Activated CD4-positive, alpha-beta T cell treated with anti-CD3 and anti-CD28 coated beads, Interleukin-2, Interleukin-4, amounts not matched to agents 100 ng/mL and 50 ng/mL, durations not matched to agents 16 hours and 8 hours (primary cell): ENCODE results near the gene ETV7.
"Not testable (repeated sequence)": the region's sequence is repeated elsewhere in the genome, so short reads cannot be mapped to it uniquely, and the experiment has no call there.

Source experiments
- DNase-seq: peaks from one replicate; pipeline ENCODE4 v3.0.0-alpha.2; 2020; ENCODE audit warnings: low spot score

ETV7 gene

DNA sequence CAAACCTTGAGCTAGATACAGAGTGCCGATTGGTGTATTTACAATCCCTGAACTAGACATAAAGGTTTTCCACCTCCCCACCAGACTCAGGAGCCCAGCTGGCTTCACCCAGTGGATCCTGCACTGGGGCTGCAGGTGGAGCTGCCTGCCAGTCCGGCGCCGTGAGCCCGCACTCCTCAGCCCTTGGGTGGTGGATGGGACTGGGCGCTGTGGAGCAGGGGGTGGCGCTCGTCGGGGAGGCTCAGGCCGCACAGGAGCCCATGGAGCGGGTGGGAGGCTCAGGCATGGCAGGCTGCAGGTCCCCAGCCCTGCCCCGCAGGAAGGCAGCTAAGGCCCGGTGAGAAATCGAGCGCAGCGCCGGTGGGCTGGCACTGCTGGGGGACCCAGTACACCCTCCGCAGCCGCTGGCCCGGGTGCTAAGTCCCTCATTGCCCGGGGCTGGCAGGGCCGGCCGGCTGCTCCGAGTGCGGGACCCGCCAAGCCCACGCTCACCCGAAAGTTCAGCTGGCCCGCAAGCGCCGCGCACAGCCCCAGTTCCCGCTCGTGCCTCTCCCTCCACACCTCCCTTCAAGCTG is 23.3 kb downstream of the ETV7 start:
- not testable (repeated sequence) for DNase-seq

DNA sequence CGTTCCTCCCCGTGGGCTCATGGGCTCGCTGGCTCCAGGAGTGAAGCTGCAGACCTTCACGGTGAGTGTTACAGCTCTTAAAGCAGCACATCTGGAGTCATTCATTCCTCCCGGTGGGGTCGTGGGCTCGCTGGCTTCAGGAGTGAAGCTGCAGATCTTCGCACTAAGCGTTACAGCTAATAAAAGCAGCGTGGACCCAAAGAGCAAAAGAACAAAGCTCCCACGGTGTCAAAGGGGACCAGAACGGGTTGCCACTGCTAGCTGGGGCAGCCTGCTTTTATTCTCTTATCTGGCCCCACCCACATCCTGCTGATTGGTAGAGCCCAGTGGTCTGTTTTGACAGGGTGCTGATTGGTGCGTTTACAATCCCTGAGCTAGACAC is 24.1 kb downstream of the ETV7 start:
- DNase-seq: not testable (repeated sequence)

DNA sequence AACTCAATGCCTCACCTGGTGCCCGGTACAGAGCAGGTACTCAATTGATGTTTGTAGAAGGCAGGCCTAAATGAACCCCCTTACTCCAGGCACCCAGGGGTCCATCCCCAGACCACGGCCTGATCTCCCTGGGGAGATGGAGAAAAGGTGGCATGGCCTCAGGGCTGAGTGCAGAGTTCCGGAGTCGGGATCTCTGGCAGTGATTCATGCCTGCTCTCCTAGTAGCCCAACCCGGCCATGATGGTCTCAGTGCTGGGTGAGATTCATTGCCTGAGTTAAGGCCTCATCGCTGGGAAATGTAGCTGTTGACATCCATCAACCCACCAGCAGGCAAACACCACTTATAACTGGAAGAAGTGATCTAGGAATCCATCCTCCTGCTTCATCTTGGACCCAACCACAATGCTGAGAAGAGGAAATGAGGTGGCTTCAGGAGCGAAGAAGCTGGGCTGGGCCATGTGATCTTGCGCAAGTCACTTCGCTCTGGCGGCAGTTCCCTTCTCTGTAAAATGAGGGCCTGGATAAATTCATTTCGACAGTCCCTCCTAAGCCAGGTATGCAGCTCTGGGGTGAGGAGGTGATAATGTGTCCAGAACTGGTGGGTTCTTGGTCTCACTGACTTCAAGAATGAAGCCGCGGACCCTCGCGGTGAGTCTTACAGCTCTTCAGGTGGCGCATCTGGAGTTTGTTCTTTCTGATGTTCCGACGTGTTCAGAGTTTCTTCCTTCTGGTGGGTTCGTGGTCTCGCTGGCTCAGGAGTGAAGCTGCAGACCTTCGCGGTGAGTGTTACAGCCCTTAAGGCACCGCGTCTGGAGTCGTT is 24.7 kb downstream of the ETV7 start:
- no peak for DNase-seq

DNA sequence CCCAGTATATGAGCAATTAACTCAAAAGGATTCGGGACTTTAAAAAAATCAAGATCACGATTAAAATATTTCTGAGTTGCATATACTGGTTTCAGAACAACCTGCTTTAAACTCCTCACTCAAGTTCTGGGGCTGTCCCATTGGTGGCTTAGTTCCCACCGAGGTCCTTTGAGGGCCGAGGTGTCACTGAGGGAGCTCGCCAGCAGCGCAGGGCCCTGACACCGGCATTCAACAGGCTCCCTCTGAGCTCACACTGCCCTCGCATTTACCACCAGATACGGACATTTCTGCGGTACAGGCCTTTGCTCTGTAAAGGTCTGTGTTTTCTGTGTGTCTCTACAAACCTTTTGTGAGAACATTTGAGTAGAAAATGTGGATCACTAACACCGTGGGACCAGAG is 26.4 kb downstream of the ETV7 start:
- DNase-seq: no peak

DNA sequence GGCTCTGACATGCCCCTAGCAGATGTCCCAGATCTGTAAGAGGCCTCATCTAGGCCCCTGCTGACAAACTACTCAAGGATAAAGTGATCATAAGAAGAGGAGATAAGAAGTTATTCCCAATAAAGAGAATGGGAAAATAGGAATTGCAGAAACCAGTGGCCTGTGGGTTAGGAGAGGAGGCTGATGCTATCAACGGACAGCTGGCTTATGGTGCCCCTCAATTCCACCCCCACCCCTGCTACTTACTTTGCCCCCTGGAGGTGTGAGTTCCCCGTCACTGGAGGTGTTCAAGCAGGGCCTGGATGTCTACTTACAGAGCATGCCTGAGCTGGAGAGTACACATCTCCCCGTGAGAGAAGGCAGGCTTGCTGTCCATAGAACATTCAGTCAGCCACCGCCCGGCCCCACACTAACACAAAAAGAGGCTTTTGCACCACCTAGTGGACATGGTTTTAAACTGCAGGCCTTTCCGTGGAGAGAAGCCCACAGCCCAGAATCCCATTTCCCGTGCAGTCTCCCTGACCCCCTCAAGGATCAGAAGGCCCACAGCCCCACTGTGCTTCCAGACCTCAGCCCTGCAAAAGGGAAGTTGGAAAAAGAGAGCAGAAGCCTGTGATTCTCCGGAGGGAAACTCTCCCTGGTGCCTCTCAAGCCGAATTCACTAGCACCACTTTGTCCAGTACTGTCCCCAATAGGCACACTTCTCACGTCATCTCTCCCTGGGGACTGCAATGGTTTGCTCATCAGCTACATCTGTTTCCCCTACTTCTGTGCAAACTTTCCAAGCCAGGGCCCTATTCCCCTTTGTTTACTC is 27.0 kb downstream of the ETV7 start:
- peak; percentile 68 for DNase-seq

DNA sequence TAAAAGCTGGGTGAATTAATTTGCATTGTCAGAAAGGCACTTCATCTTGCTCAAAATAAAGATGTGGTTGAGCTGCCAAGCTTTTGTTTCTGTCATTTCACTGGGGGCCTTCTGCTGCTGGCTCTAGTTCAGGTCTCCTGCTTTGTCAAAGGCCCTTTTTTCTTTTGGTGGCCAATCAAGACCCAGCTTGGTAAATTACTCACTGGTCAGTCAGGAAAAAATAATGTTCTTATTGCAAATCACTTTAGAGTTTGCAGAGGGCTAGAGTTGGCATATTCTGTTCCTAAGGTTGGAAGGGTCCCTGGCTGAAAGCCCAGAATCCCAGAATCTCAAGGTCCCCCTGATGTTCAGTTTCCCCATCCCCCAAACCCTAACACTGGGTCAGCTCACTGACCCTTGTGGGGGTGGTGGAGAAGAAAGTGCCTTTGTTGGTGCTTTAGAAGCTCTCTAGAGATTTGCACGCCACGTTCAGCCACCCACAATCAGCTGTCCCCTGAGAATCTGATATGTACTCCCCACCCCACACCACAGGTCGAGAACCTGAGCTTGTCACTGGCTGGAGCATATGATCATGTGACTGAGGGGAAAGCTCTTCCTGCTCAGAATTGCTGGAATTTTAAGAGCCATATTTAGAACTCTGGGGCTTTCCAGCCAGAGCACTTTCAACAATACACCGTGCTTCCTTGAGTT is 29.1 kb downstream of the ETV7 start:
- no peak for DNase-seq

DNA sequence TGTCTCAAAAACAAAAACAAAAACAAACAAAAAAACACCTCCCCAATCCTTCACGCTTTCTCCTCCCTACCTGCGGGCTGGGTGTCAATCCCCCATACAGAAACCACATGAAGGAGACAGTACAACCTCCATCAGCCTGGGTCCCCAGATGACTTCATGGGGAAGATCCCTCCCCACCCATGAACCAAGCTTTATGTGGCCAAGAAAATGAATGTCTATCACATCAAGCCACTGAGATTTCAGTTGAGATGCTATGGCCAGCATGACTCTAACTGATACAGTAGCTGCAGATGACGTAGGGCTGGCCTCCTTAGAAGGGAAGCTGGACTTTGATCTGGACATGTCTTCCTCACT is 29.6 kb downstream of the ETV7 start:
- no peak for DNase-seq

DNA sequence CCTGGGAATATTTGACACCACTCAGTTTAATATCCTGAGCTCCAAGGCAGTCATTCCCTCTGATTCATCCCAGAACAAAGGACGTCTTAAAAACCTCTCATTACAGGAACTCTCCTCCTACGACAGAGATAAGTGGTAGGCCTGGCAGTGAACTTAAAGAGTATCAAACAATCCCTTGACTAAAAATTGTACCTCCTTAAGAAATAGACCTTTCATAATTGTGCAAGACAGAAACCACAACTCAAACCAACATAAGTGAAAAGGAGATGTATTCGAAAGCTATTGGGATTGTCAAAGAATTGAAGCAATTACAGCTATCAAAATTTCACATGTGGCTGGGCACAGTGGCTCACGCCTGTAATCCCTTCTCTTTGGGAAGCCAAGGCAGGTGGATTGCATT is 31.6 kb downstream of the ETV7 start:
- peak; percentile 57 for DNase-seq

DNA sequence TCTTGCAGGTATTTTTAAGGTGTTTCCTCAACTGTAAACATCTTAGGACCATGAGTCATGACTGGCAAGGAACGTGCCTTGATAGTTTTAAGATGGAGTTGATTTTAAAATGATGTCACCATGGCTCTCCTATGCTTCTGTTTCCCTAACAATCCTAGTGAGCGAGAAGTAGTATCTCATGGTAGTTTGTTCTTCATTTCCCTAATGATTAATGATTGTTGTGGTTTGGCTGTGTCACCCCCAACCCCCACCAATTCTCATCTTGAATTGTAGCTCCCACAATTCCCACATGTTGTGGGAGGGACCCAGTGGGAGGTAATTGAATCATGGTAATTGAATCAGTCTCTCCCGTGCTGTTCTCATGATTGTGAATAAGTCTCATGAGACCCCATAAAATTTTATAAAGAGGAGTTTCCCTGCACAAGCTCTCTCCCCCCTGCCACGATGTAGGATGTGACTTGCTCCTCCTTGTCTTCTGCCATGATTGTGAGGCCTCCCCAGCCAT is 34.0 kb downstream of the ETV7 start:
- no peak for DNase-seq

DNA sequence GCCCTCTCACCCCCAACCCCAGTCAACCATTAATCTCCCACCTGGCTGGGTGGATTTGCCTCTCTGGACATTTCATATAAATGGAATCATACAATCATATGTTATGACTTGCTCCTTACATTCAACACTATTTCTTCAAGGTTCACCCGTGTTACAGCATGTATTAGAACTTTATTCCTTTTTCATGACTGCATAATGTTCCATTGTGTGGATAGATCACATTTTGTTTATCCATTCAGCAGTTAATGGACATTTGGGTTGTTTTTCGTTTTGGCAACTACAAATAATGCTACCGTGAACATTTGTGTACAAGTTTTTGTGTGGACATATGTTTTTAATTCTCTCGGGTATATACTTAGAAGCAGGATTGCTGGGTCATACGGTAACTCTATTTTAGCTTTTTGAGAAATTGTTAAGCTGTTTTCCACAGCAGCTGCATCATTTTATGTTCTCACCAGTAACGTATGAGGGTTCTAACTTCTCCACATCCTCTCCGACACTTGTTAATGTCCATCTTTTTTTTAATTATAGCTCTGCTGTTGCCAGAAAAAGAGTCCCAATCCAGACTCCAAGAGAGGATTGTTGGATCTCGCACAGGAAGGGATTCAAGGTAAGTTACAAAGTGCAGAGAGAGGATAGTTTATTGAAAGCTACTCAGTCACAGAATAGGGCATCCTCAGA is 34.9 kb downstream of the ETV7 start:
- no peak for DNase-seq

DNA sequence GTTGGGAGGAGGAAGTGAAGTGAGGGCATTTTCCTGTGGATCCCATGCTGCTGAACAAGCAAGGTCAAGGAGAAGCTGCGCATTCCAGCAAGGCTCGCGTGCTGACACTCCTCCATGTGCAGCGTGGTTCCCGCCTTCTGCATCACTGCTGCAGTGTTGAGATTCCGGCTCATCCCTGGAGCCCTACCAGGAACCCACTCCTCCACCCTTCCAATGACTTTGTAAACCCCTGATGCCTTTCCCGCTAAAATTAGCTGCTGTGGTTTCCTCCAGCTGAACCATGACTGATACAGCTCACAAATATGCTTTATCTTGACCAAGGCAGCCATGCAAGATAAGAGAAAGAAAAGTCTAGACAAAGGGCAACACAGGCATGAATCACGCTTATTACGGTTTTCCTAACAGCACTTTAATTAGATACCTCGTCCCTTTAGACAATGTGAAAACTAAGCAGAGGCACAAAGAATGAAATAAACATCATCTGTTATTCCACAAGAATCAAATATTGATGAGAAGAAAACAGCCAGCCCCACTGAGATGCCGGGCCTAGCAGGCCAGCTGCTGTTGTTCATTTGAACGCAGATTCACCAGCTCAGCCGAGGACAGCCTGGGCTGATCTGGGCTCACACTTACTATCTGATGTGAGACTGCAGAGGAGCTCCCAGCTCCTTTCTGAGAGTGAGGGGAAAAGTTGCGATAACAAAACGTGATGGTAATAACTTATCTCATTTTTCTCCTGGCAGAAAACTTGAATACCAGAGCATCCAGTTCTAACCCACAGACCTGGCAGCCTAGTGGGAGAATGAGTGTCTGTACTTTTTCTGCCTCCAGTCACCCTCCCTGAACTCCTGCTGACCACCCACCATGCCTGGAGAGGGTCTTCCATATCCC is 36.5 kb downstream of the ETV7 start:
- no peak for DNase-seq

DNA sequence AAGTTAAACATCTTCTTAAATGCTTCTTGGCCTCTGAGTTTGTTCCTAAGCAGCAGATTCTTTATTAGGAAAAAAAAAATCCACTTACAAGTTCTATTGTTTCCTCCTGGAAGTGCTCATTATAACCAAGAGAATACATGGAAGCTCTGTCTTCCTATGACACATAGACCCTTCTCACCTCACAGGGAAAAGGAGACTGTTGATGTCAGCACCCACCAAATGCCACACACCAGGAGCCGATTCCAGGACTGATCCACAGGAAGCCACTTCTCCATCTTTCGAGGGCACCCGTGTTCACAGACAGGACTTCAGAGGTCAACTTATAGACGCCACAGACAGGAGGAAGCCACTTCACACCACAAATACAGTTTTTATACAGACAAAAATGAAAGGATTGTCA is 37.4 kb downstream of the ETV7 start:
- DNase-seq: no peak

DNA sequence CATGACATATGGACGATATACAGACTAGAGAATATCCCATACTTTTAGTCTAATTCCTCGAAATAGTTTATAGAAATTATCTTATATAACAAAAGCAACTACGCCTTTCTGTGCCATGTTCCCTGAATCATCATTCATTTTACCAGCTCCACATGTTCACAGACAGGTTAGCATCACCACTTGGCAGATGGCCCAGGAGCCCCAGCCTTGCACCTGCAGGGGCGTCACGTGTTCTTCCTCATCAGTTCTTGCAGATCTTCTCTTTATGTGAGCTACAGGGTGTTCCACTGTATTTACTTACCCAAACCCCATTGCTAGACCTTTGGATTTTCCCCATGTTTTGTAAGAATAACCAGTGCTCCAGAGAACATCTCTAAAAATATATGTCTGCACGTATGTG is 38.2 kb downstream of the ETV7 start:
- DNase-seq: no peak

DNA sequence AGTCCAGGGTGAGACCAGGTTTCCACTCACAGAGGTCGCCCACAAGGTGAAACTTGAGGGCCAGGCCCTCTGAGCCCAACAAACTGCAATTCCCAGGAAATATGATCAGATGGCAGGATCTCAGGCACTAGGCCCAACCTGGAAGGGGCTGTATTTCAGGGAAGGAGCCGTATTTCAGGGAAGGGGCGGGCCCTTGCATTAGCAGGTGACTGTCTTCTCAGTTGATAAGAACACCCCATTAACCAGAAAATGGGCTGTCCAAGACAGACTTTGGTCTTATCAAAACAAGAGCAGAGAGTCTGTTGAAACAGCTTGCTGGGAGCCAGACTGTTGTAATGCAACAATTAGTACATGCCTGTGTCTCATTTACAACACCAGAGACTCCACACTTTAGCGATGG is 39.8 kb downstream of the ETV7 start:
- DNase-seq: no peak

DNA sequence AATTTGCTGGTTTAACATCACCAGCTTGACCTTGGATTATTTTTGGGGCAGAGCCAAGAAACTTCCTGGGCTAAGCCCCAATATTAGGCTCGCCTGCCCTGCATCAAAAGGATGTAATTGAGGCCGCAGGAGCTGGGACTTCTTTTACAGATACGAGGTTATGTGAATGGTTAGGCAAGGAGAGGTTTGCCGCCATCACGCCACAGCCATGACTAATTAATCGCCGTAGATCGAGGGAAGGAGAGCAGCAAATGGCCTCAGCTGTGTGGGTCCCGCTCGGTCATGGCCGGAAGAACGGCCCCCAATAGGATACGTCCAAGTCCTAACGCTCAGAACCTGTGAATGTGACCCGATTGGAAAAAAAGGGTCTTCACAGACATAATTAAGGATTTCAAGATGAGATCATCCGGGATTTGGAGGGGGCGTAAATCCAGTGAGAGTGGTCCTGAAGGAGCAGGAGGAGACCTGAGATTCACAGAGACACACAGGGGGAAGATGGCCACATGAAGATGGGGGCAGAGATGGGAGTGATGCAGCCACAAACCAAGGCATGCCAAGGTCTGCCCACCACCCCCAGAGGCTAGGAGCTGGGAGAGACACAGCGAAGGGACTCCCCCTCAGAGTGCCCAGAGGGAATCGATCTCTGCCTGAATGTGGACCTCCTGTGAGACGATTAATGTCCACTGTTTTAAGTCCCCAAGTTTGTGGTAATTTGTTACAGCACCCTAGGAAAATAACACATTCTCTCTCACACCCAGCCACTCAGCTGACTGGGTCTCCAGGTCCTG is 40.8 kb downstream of the ETV7 start:
- no peak for DNase-seq

DNA sequence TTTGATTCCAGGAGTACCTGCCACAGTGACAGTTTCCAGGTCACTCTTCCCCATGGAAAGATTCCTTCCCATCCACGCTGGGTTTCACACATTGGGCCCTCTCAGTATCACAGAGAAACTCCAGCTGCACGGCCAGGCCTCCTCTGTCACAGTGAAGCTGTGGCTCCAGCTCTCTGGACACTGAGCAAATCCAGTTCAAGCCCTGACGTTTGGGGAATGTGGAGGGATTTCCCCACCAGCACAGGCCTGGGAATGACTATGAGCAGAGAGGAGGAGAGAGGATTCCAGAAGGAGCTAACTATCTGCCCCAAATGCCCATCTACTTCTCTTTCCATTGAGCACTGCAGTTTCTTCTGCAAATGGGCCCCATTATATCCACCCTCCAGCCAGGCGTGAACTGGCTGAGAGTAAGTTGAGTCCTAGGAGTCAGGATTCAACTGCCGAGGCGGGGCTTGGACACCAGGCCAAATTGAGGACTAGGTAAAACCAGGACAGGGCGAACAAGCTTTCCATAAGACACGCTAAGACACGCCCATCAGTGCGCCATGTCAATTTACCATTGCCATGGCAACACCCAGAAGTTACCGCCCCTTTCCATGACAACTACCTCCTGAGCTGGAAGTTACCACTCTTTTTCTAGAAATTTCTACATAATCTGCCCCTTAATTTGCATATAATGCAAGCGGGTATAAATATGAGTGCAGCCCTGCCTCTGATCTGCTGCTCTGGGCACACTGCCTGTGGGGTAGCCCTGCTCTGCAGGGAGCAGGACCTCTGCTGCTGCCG is 41.6 kb downstream of the ETV7 start:
- no peak for DNase-seq

DNA sequence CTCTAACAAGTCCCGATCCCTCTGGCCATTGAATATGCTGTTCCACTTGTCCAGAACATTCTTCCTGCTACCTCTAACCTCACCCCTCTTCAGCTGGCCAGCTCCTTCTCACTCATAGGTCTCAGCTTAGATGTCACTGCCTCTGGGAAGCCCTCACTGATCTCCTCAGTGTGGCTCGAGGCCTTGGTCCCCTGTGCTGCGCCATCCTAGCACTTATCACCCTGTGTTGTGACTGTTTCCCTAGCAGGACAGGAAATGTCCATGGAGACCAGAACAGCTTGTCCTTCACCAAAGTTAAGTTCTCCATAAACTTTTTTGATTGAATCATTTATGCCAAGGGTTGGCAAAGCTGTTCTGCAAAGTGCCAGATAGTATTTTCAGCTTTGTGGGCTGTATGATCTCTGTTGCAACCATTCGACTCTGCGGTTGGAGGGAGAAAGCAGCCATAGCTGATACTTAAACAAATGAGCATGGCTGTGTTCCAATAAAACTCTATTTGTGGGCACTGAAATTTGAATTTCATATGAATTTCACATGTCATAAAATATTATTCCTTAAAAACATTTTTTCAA is 44.3 kb downstream of the ETV7 start:
- DNase-seq: no peak

DNA sequence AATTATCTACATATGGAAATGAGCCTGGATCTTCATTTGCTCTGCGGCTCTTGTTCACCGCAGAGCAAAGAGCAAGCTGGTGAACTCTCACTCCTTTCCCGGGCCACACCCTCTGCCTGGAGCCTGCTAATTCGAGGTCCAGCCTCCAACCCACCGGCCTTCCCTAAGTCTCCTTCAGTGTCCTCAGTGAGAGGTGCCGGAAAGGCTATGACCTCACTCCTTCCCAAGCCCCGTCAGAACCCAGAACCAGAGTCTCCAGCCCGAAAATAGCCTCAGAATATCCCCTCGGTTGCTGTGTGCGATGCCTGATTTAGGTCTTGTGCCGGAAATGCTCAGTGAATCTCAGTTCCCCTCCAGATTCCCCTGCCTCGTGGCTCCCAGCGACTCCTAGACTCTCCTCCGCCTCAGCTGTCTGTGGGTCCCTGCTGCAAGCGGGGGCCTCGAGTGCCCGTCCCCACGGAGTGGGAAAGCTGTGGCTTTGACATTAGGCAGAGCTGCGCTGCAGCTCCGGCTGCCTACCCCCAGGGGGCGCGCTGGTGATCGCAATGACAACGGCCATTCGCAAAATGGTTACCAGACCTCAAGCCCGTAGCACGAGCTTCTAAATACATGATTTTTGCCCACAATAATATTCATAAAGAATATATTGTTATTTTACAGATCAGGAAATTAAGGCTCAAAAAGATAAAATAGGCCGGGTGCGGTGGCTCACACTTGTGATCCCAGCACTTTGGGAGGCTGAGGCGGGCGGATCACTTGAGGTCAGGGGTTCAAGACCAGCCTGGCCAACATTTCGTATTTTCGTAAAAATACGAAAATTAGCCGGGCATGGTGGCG is 46.6 kb downstream of the ETV7 start:
- DNase-seq: peak; percentile 74
